Prostate gland (tissue), 2 donors: Measurements from ENCODE around the gene TUBB3.

Experiments used
- CTCF ChIP-seq, 4 experiments: fragments of 200-600 bp in 2 of 4; fragments of 450-650 bp in 2 of 4; sonication (generic) in 2 of 4; IDR thresholded peaks; 1 replicate in 3 of 4; 2 replicates in 1 of 4; pipeline ENCODE4 v1.5.1; 2016 to 2019; ENCODE audit warnings: antibody characterized with exemption in 4 of 4, mild to moderate bottlenecking in 2 of 4, moderate library complexity in 2 of 4
- POLR2A ChIP-seq: fragments of 450-650 bp; IDR thresholded peaks from one replicate; pipeline ENCODE4 v1.6.1; 2016; ENCODE audit warnings: antibody characterized with exemption, mild to moderate bottlenecking
- POLR2AphosphoS5 ChIP-seq: sonication (generic); formaldehyde crosslinking; IDR thresholded peaks from one replicate; pipeline ENCODE4 v1.6.1; 2017; ENCODE audit warnings: antibody characterized with exemption

GRCh38 chr16:89944773-89945172 is 21.6 kb downstream of the TUBB3 start:
- TF ChIP-seq CTCF (IDR thresholded peaks at IDR 0.05) (no peak), POLR2A (no peak), POLR2AphosphoS5 (no peak)
